SIG-M5 treated with dmso at 0.1 percent for 504 hours (cell line): ENCODE results near the gene HTR4.

Source experiments
- DNase-seq: peaks from one replicate; lab custom pipeline; 2025; ENCODE audit not compliant: unreplicated experiment; lab: John Stamatoyannopoulos, UW

The HTR4 gene

GRCh38 chr5:148615644-148616275 is 38.6 kb downstream of the HTR4 start:
- DNase-seq = no peak

- DNase-seq = no peak
Measured at GRCh38 chr5:148607406-148607805, 46.9 kb downstream of the HTR4 start.

DNA sequence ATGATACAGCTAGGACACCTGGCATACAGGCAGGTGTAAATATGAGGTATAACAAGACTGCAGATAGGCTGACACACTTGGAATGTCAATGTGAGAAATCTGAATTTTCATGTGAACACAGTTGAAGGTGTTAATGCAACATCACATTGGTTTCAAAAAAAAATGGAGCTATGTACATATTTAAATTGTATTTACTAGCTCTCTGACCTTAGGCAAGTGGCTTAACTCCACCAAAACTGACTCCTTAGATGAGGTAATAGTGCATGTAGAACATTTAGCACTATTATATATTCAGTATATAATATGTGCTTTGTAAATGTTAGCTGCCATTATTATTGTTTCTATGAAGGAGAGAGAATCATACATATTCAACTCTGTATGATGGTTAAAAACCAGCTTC is 48.0 kb downstream of the HTR4 start:
- no peak for DNase-seq

DNA sequence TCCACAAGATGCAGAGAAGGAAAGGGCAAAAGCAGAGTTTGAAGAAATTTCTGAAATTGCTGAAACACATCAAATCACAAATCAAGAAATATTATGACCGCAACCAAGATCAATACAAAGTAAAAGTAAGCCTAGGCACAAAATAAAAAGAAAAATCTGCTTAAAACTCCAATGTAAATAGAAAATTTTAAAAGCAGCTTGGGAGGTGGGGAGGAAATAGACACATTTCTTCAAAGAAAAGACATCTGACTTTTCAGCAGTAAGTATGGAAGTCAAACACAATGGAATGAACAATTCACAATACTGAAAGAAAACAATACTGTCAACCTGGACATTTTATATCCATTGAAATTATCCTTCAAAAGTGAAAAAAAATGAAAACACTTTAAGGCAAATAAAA is 55.1 kb downstream of the HTR4 start:
- DNase-seq = no peak

DNA sequence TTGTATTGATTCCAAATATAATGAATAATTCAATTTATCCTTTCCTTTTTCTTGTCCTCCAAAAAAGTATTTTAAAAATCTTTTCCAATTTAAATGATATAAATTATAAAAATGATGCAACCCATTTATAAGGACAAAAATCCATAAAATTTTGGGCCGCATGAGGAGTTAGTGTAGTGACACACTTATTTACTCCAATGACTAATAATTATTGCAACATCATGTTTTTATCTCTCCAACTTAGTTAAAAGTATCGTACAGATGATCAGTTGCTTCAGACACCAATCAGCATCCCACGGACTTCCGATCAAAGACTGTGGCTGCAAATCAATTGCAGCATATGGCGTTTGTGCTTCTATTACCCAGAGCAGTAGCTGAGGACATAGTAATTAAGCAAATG is 58.6 kb downstream of the HTR4 start:
- DNase-seq = no peak

- no peak for DNase-seq
Measured at GRCh38 chr5:148586796-148587195, 67.5 kb downstream of the HTR4 start.

GRCh38 chr5:148585988-148586387 is 68.3 kb downstream of the HTR4 start:
- DNase-seq = no peak

GRCh38 chr5:148584103-148584502 is 70.2 kb downstream of the HTR4 start:
- no peak for DNase-seq

DNA sequence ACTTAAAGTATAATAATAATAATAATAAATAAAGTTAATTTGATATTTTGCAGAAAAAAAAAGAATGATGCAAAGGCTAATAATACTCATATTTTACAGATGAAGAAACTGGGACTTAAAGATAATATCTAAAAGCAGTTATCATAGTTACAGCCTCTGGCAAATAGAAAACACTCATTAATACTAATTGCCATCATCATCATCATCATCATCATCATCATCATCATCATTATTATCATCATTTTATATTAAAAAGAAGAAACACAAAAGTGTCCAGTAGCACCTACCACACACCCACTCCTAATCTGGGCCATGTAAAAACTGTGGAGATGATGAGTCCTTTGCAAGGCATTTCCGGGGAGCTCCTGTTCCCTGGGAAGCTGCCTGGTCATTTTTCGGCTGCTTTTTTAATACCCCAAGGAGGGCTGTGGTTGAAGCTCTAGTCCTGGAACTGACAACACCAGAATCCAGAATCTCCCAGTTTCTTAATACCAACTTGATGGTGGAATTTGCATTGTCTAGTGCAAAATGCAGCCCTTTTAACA is 70.8 kb downstream of the HTR4 start:
- no peak for DNase-seq

DNA sequence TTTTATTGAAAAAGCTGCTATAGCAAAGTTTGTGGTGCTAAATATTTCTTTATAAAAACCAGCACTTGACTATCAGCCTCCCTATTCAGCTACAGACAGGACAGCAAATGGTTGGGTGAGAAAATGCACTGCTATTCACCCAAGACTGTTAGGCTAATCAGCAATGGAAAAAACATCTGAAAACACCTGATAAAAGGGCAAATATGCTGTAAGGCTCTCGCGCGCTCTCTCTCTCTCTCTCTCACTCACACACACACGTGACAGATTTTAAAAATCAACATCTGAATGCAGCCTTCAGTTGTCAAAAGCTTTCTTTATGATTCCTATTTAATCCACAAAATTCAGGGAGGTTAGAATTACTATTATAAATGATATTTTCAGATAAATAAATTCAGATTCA is 80.2 kb downstream of the HTR4 start:
- no peak for DNase-seq

GRCh38 chr5:148573374-148573773 is 81.0 kb downstream of the HTR4 start:
- no peak for DNase-seq

- no peak for DNase-seq
Measured at GRCh38 chr5:148569948-148570347, 84.4 kb downstream of the HTR4 start.

DNA sequence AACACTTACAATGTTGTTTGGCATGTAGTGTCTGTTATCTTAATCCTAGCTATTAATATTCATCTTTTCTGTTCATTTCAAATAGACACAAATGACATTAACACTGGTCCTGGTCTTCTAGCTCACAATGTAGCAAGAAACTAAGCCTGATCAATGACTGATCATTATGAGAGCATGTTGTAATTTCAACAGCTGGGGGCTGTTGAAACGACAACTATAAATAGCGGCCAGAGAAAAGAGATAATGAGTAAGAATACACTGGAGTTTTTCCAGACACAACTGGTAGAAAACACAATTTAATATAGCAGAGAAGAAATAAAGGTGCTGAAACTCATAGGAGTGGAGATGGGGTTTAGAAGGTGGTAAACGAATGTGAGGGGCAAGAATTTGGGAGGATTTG is 89.2 kb downstream of the HTR4 start:
- no peak for DNase-seq

DNA sequence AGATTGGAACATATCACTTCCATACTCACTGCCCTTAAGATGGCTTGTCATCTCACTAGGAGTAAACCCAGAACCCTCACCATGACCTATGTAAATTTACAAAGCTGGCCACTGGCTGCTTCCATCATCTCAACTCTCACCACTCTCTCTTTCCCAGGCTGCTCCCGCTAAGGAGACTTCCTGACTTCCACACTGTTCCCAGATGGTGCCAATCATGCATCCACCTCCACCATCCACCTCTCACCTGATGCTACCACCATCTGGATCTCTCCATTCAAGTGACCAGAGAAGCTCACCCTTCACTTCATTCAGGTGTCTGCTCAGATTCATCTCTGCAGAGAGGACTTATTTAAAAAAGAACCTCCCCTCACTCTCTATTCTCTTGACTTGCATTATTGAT is 91.3 kb downstream of the HTR4 start:
- no peak for DNase-seq

DNA sequence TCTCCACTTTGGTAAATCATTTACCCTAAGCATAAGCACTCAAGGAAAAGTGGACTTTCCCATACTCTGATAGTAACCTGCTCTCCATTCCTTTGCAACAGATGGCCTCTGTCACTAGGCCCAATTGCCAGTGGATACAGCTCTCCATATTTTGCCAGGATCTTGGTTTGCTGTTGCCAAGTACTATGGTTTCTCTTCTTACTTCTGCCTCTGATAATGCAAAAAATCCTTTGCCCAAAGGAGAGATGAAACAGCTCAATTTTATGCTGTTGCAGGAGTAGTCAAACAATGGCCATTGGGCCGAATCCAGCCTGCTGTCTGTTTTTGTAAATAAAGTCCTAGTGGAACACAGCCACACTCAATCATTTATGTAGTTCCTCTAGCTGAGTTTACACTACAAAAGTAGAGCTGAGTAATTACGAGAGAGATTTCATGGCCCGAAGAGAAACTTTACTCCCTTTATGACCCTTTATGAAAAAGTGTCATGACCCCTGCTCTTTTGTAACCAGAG is 92.5 kb downstream of the HTR4 start:
- DNase-seq = no peak

GRCh38 chr5:148559461-148559860 is 94.9 kb downstream of the HTR4 start:
- no peak for DNase-seq

DNA sequence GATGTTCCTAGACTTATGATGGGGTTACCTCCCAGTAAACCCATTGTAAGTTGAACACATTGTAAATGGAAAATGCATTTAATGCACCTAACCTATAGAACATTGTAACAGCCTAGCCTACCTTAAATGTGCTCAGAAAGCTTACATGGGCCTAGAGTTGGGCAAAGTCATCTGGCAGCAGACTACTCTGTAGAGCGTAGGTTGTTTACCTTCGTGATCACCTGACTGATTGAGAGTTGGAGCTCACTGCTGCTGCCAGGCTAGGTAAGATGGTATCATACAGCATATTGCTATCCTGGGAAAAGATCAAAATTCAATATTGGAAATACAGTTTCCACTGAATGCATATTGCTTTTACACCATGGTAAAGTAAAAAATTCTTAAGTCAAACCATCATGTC is 95.4 kb downstream of the HTR4 start:
- no peak for DNase-seq

- no peak for DNase-seq
Measured at GRCh38 chr5:148556835-148557234, 97.5 kb downstream of the HTR4 start.

- no peak for DNase-seq
Measured at GRCh38 chr5:148554621-148555020, 99.7 kb downstream of the HTR4 start.

DNA sequence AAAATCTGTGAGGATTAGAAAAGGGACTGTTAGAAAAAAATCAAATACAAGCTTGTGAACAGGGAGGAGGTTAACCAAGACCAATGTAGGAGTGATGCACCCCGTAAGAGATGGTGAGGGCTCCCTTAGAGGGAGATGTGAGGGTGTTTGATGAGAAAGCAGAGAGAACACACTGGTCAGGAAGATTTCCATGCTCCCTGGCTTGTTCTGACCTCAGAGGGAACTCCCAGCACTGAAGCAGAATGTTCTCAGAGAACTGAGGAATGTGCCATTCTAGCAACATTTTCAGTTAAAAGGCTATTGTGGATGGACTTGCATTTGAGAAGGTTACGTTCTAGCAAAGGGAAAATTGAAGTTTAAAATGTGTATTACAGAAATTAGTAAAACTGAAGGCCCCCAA is 110.6 kb downstream of the HTR4 start:
- no peak for DNase-seq

DNA sequence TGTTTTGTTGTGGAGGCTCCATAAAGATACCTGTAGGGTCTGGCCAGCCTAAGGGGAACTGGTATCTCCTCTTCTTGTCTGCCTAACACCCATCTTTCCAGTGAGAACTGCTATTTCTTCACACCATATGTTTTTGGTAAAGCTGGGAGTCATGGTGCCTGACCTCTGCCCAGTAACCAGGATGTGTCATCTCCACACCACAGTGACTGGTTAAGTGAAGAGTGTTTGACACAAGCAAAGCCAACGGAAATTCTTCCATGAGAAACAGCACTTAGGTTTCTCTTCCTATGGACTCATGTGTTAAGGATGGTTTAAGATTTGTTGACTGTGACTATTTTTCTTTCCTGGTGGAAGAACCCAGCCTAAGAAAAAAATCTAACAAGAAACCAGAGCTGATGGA is 111.5 kb downstream of the HTR4 start:
- DNase-seq = no peak

- no peak for DNase-seq
Measured at GRCh38 chr5:148541054-148541835, 113.1 kb downstream of the HTR4 start.
